H1 (cell line): ENCODE data around the gene OLFML2A. TPM values are rescaled to one million over a fixed set of nuclear protein-coding genes. Genes with fewer than 3 reads are reported as not detected.

Source experiments
- CTCF ChIA-PET: fragments of 300-600 bp; sonication (Branson Sonifier 250); formaldehyde crosslinking; loops from one replicate; lab custom pipeline; 2021; ENCODE audit not compliant: partially characterized antibody; lab: Charles Lee
- POLR2A ChIA-PET: fragments of 300-600 bp; sonication (Branson Sonifier 250); formaldehyde crosslinking; loops from one replicate; lab custom pipeline; 2021; ENCODE audit warnings: inconsistent platforms; ENCODE audit not compliant: partially characterized antibody; lab: Charles Lee
- DNase-seq, 2 experiments: peaks; one replicate each; pipeline versions ENCODE4 v3.0.0 to v3.0.0-alpha.2; 2010 to 2022; ENCODE audit warnings: low spot score in 2 of 2, low read depth in 1 of 2, mixed read lengths in 1 of 2
- FAIRE-seq: peaks from 2 replicates; lab custom pipeline; 2011; peaks lifted over from hg19 to GRCh38; lab: Jason Lieb, UNC
- H2AFZ ChIP-seq: 2 replicates; pipeline ENCODE4 v1.8.1; 2012; ENCODE audit warnings: low read length, inconsistent platforms
- H2AK5ac ChIP-seq: 2 replicates; pipeline ENCODE4 v1.6.1; 2013; ENCODE audit warnings: low read depth, low read length
- H2BK120ac ChIP-seq: replicated peaks from 2 replicates; pipeline ENCODE3; 2013; ENCODE audit warnings: low read depth, low read length, inconsistent platforms
- H2BK12ac ChIP-seq: 2 replicates; pipeline ENCODE4 v1.6.1; 2013; ENCODE audit warnings: low read depth, low read length
- H2BK15ac ChIP-seq: 2 replicates; pipeline ENCODE4 v1.6.1; 2013; ENCODE audit warnings: low read length
- H2BK20ac ChIP-seq: 2 replicates; pipeline ENCODE4 v1.6.1; 2013; ENCODE audit warnings: low read length
- H2BK5ac ChIP-seq: 2 replicates; pipeline ENCODE4 v1.6.1; 2013; ENCODE audit warnings: low read depth, low read length
- H3K14ac ChIP-seq: 2 replicates; pipeline ENCODE4 v1.6.1; 2013; ENCODE audit warnings: inconsistent platforms; ENCODE audit not compliant: insufficient read length
- H3K18ac ChIP-seq: 2 replicates; pipeline ENCODE4 v1.6.1; 2013; ENCODE audit warnings: low read length; ENCODE audit errors: extremely low read depth
- H3K23ac ChIP-seq: 2 replicates; pipeline ENCODE4 v1.6.1; 2013; ENCODE audit warnings: inconsistent platforms; ENCODE audit not compliant: insufficient read length
- H3K23me2 ChIP-seq: 2 replicates; pipeline ENCODE4 v1.6.1; 2013; ENCODE audit warnings: low read depth, low read length
- H3K27ac ChIP-seq: 2 replicates; pipeline ENCODE4 v1.6.1; 2011; ENCODE audit warnings: low read depth, low read length, inconsistent platforms
- H3K27me3 ChIP-seq, 4 experiments: replicated peaks in 1 of 4; 1 replicate in 1 of 4; 2 replicates in 3 of 4; pipeline versions ENCODE4 v1.6.1 to v1.8.1; 2011 to 2013; ENCODE audit warnings: low read length in 3 of 4, mild to moderate bottlenecking in 3 of 4, inconsistent platforms in 2 of 4, mixed read lengths in 2 of 4, moderate library complexity in 1 of 4; ENCODE audit not compliant: control insufficient read depth in 3 of 4, insufficient read depth in 3 of 4; ENCODE audit errors: extremely low read depth in 1 of 4
- H3K36me3 ChIP-seq, 4 experiments: 2 replicates each; pipeline versions ENCODE4 v1.6.1 to v1.8.1; 2011 to 2013; ENCODE audit warnings: mild to moderate bottlenecking in 4 of 4, low read length in 3 of 4, moderate library complexity in 2 of 4, control low read depth in 1 of 4, inconsistent platforms in 1 of 4; ENCODE audit not compliant: insufficient read depth in 4 of 4, control insufficient read depth in 2 of 4
- H3K4ac ChIP-seq: replicated peaks from 2 replicates; pipeline ENCODE3; 2013; ENCODE audit warnings: low read length, low read depth, mixed read lengths, inconsistent platforms; ENCODE audit not compliant: insufficient read length
- H3K4me1 ChIP-seq, 4 experiments: replicated peaks in 1 of 4; 1 replicate in 1 of 4; 2 replicates in 3 of 4; pipeline versions ENCODE4 v1.6.1 to v1.8.1; 2011 to 2013; ENCODE audit warnings: low read length in 3 of 4, inconsistent platforms in 2 of 4, mixed read lengths in 1 of 4; ENCODE audit not compliant: insufficient read depth in 4 of 4, control insufficient read depth in 3 of 4
- H3K4me2 ChIP-seq, 2 experiments: 2 replicates each; pipeline versions ENCODE4 v1.6.1 to v1.8.1; 2011 to 2013; ENCODE audit warnings: low read depth in 2 of 2, low read length in 2 of 2, control low read depth in 1 of 2, inconsistent platforms in 1 of 2, mild to moderate bottlenecking in 1 of 2; ENCODE audit not compliant: insufficient read depth in 1 of 2
- H3K4me3 ChIP-seq, 4 experiments: fragments of 200-600, 300-600 bp in 1 of 4; sonication (generic), shearing (Covaris generic), sonication (Bioruptor Twin) in 1 of 4; 2 replicates each; pipeline versions ENCODE4 v1.5.1 to v1.8.1; 2011 to 2016; ENCODE audit warnings: low read length in 4 of 4, low read depth in 3 of 4, control low read depth in 2 of 4, inconsistent platforms in 2 of 4, mild to moderate bottlenecking in 2 of 4, mixed read lengths in 1 of 4, moderate library complexity in 1 of 4; ENCODE audit not compliant: insufficient read depth in 2 of 4; ENCODE audit errors: extremely low read depth in 1 of 4
- H3K56ac ChIP-seq: replicated peaks from 2 replicates; pipeline ENCODE3; 2013; ENCODE audit warnings: low read depth, mild to moderate bottlenecking, mixed read lengths, low read length, inconsistent platforms; ENCODE audit not compliant: insufficient read length
- H3K79me1 ChIP-seq: 2 replicates; pipeline ENCODE4 v1.6.1; 2013; ENCODE audit warnings: low read depth, low read length, control low read depth
- H3K79me2 ChIP-seq, 2 experiments: 2 replicates each; pipeline versions ENCODE4 v1.6.1 to v1.8.1; 2012 to 2013; ENCODE audit warnings: low read length in 2 of 2, mild to moderate bottlenecking in 2 of 2, inconsistent platforms in 1 of 2; ENCODE audit not compliant: insufficient read depth in 2 of 2, control insufficient read depth in 1 of 2
- H3K9ac ChIP-seq, 4 experiments: replicated peaks in 1 of 4; 1 replicate in 1 of 4; 2 replicates in 3 of 4; pipeline versions ENCODE4 v1.6.1 to v1.8.1; 2011 to 2013; ENCODE audit warnings: low read depth in 3 of 4, low read length in 3 of 4, control low read depth in 2 of 4, mild to moderate bottlenecking in 2 of 4, moderate library complexity in 2 of 4, inconsistent platforms in 1 of 4; ENCODE audit errors: extremely low read depth in 1 of 4
- H3K9me3 ChIP-seq, 2 experiments: 2 replicates each; pipeline versions ENCODE4 v1.6.1 to v1.8.1; 2012 to 2013; ENCODE audit warnings: mild to moderate bottlenecking in 2 of 2, moderate library complexity in 2 of 2, control low read depth in 1 of 2, inconsistent platforms in 1 of 2, low read depth in 1 of 2, low read length in 1 of 2, mixed read lengths in 1 of 2; ENCODE audit not compliant: insufficient read depth in 2 of 2
- H4K20me1 ChIP-seq, 2 experiments: replicated peaks in 1 of 2; 2 replicates each; pipeline versions ENCODE3 to v1.8.1; 2011 to 2013; ENCODE audit warnings: inconsistent platforms in 2 of 2, low read length in 2 of 2, mild to moderate bottlenecking in 1 of 2; ENCODE audit not compliant: insufficient read depth in 2 of 2, control insufficient read depth in 1 of 2
- H4K5ac ChIP-seq: 2 replicates; pipeline ENCODE4 v1.6.1; 2013; ENCODE audit warnings: low read length, low read depth, mixed read lengths, inconsistent platforms; ENCODE audit not compliant: insufficient read length
- H4K8ac ChIP-seq: 2 replicates; pipeline ENCODE4 v1.8.0; 2013; ENCODE audit warnings: mild to moderate bottlenecking, moderate library complexity, low read length, inconsistent platforms; ENCODE audit not compliant: insufficient read depth; ENCODE audit errors: extremely low read depth
- H4K91ac ChIP-seq: replicated peaks from 2 replicates; pipeline ENCODE3; 2013; ENCODE audit warnings: low read length, mixed read lengths, inconsistent platforms; ENCODE audit not compliant: insufficient read length
- CEBPB ChIP-seq: IDR thresholded peaks from 2 replicates; pipeline ENCODE4 v1.6.1; 2012; ENCODE audit warnings: low read depth, low read length
- CTBP2 ChIP-seq: IDR thresholded peaks from 2 replicates; pipeline ENCODE4 v1.7.0; 2011; ENCODE audit warnings: borderline replicate concordance, mild to moderate bottlenecking, moderate library complexity, mixed read lengths, low read length; ENCODE audit not compliant: insufficient read depth, insufficient read length
- WGBS, 2 experiments: shearing (Covaris generic) in 1 of 2; methylation state at CpG; one replicate each; pipeline versions ENCODE4 v1.1.6 to v1.1.7; 2013 to 2015; ENCODE audit warnings: low lambda C conversion rate in 2 of 2, mixed read lengths in 2 of 2, inconsistent platforms in 1 of 2, low coverage in 1 of 2, missing lambda C conversion rate in 1 of 2; ENCODE audit not compliant: insufficient replicate concordance in 2 of 2, insufficient coverage in 1 of 2, insufficient read length in 1 of 2; ENCODE audit errors: extremely low coverage in 1 of 2, missing lambda C conversion rate in 1 of 2; 5-methylcytosine and 5-hydroxymethylcytosine counted together
- polyA plus RNA-seq, 7 experiments: library from polyadenylated mRNA; depleted of rRNA in 3 of 7; stranded (reverse) in 5 of 7; unstranded in 2 of 7; fragments of >200 nt in 5 of 7; fragments of 200-250 nt in 2 of 7; gene quantifications; 1 replicate in 5 of 7; 2 replicates in 1 of 7; 4 replicates in 1 of 7; pipeline versions ENCODE4 v1.2.1 to v1.2.3, GENCODE V29; 2011 to 2013; ENCODE audit warnings: missing spikeins in 2 of 7, mixed read lengths in 2 of 7
- total RNA-seq: library from RNA; stranded (reverse); fragmentation: NEBNext Ultra II Directional; extraction: Animal tissue kit (Norgen Biotek cat#: 25700); gene quantifications from 2 replicates; pipeline ENCODE4 v1.2.1, GENCODE V29; 2021
- TF ChIP-seq, protein P1 (sequence below): IDR thresholded peaks from 2 replicates; pipeline ENCODE4 v1.6.1; 2011; ENCODE audit warnings: low read depth, mild to moderate bottlenecking, low read length; ENCODE audit not compliant: insufficient read depth

OLFML2A gene
- total and polyA plus RNA-seq, 2 of the 8 experiments (the other 6 are each of a cell fraction or from before 2014, with no cell fraction given) = 7.8 to 11.5 TPM

DNA sequence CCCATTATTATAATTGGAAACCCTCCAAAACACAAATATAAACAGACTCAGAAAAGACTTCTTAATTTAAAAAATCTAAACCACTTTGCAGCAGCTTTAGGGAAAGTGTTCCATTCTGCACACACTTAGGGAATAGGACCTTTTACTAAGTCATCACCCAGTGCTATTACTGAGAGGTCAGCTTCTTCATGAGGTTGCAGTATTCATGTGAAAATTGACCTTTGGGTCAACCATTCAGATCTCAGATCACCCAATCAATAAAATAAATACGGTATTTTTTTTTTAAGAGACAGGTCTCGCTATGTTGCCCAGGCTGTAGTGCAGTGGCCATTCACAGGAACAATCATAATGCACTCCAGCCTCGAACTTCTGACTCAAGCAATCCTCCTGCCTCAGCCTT, 27.6 kb upstream of the OLFML2A start:
- H3K79me1 ChIP-seq = peaks cover 8% of the 10 kb centered on the region
- no peak overlapping the region for H4K5ac ChIP-seq
- H2BK20ac ChIP-seq = no peak overlapping the region
- H2BK15ac ChIP-seq = no peak overlapping the region
- H2BK120ac ChIP-seq = no peak overlapping the region
- DNase-seq (no peak), FAIRE-seq (no peak)
- H3K4me3 ChIP-seq = no peak overlapping the region
- H4K91ac ChIP-seq = no peak overlapping the region
- H3K4me2 ChIP-seq = no peak overlapping the region
- no peak overlapping the region for H3K56ac ChIP-seq
- no peak overlapping the region for H2AFZ ChIP-seq
- H3K23ac ChIP-seq = no peak overlapping the region
- TF ChIP-seq CTBP2 (no peak), CEBPB (no peak)
- TF ChIP-seq, protein P1, sequence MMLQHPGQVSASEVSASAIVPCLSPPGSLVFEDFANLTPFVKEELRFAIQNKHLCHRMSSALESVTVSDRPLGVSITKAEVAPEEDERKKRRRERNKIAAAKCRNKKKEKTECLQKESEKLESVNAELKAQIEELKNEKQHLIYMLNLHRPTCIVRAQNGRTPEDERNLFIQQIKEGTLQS = no peak
- H3K18ac ChIP-seq = no peak overlapping the region
- H2AK5ac ChIP-seq = no peak overlapping the region
- H3K36me3 ChIP-seq = no peaks in the 10 kb centered on the region
- peaks cover under 1 to 11% (median 5%) of the 10 kb centered on the region in 4 experiments for H3K4me1 ChIP-seq
- ChIA-PET CTCF (interaction anchor here (0.6 to 2.5 kb wide), 7 partner anchors 12 to 197 kb away, joined by 3 to 7 read pairs (median 4); no protein-coding TSS in a partner anchor), POLR2A (interaction anchor here (0.6 to 2.1 kb wide), 4 partner anchors 21 to 154 kb away, joined by 3 to 8 read pairs (median 3); no protein-coding TSS in a partner anchor)
- no peaks in the 10 kb centered on the region for H3K27me3 ChIP-seq
- H3K27ac ChIP-seq = no peak overlapping the region
- H3K14ac ChIP-seq = no peak overlapping the region
- WGBS, 2 experiments = 95% methylated on average over 3 of the region's 3 CpGs; no CpG with 5 or more reads in 1 of the 2 experiments
- H3K9me3 ChIP-seq = no peaks in the 10 kb centered on the region
- no peak overlapping the region for H3K9ac ChIP-seq
- no peaks in the 10 kb centered on the region for H3K23me2 ChIP-seq
- peaks cover 0 to 91% of the 10 kb centered on the region in 2 experiments; a peak in 2 of 4 replicates for H3K79me2 ChIP-seq
- no peak overlapping the region for H2BK5ac ChIP-seq
- H4K20me1 ChIP-seq = peaks cover 0 to 3% of the 10 kb centered on the region in 2 experiments
- no peak overlapping the region for H2BK12ac ChIP-seq
- no peak overlapping the region for H4K8ac ChIP-seq
- H3K4ac ChIP-seq = no peak overlapping the region
